HEK293 (cell line): ENCODE results near the gene BEST2.

Experiments used
- MYNN ChIP-seq: fragments of 450-650 bp; formaldehyde crosslinking; IDR thresholded peaks from 2 replicates; pipeline ENCODE4 v1.5.1; 2016; ENCODE audit warnings: missing biosample characterization, missing genetic modification characterization, borderline replicate concordance
- REPIN1 ChIP-seq: fragments of 450-650 bp; formaldehyde crosslinking; IDR thresholded peaks from 2 replicates; pipeline ENCODE4 v1.5.1; 2017; ENCODE audit warnings: missing biosample characterization, missing genetic modification characterization, low read depth
- ZNF785 ChIP-seq: fragments of 450-650 bp; formaldehyde crosslinking; IDR thresholded peaks from 2 replicates; pipeline ENCODE4 v1.5.1; 2016; ENCODE audit warnings: missing biosample characterization, missing genetic modification characterization
- TF ChIP-seq, protein P1 (sequence below): fragments of 450-650 bp; formaldehyde crosslinking; IDR thresholded peaks from 2 replicates; pipeline ENCODE4 v1.5.1; 2016; ENCODE audit warnings: missing biosample characterization, missing genetic modification characterization
- TF ChIP-seq, protein P2 (sequence below): fragments of 450-650 bp; formaldehyde crosslinking; optimal IDR thresholded peaks from 2 replicates; pipeline ENCODE3; 2016; ENCODE audit warnings: missing biosample characterization, mild to moderate bottlenecking, missing genetic modification characterization

DNA sequence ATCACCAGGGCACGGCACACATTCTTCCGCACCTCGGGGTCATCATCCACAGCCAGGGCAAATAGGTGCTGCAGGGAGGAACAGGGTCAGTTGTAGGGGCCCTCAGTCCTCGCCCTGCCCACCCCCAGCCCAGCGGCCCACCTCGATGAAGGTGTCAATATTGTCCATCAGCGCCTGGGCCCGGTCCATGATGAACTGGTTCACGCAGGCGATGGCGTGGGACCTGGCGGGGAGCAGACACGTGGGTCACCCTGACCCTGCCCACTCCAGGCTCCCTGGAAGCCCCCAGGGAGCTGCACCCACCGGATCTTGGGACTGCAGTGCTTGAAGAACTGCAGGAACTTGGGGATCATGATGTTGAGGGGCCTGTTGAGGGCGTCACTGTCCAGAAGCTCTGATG lies 36.5 kb upstream of the BEST2 start:
- TF ChIP-seq, protein P1, sequence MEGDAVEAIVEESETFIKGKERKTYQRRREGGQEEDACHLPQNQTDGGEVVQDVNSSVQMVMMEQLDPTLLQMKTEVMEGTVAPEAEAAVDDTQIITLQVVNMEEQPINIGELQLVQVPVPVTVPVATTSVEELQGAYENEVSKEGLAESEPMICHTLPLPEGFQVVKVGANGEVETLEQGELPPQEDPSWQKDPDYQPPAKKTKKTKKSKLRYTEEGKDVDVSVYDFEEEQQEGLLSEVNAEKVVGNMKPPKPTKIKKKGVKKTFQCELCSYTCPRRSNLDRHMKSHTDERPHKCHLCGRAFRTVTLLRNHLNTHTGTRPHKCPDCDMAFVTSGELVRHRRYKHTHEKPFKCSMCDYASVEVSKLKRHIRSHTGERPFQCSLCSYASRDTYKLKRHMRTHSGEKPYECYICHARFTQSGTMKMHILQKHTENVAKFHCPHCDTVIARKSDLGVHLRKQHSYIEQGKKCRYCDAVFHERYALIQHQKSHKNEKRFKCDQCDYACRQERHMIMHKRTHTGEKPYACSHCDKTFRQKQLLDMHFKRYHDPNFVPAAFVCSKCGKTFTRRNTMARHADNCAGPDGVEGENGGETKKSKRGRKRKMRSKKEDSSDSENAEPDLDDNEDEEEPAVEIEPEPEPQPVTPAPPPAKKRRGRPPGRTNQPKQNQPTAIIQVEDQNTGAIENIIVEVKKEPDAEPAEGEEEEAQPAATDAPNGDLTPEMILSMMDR = no peak
- TF ChIP-seq MYNN (tag by site-specific recombination) (no peak), REPIN1 (tag by site-specific recombination) (no peak), ZNF785 (no peak)
- TF ChIP-seq, protein P2, sequence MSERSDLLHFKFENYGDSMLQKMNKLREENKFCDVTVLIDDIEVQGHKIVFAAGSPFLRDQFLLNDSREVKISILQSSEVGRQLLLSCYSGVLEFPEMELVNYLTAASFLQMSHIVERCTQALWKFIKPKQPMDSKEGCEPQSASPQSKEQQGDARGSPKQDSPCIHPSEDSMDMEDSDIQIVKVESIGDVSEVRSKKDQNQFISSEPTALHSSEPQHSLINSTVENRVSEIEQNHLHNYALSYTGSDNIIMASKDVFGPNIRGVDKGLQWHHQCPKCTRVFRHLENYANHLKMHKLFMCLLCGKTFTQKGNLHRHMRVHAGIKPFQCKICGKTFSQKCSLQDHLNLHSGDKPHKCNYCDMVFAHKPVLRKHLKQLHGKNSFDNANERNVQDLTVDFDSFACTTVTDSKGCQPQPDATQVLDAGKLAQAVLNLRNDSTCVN (tag by site-specific recombination) = no peak
